NCI-H1048 (cell line): Measurements from ENCODE around the gene LONRF2.

Source experiments
- DNase-seq: peaks from one replicate; lab custom pipeline; 2025; lab: John Stamatoyannopoulos, UW

Gene LONRF2

GRCh38 chr2:100275200-100275589 lies 47.1 kb downstream of the LONRF2 start:
- no peak for DNase-seq

DNA sequence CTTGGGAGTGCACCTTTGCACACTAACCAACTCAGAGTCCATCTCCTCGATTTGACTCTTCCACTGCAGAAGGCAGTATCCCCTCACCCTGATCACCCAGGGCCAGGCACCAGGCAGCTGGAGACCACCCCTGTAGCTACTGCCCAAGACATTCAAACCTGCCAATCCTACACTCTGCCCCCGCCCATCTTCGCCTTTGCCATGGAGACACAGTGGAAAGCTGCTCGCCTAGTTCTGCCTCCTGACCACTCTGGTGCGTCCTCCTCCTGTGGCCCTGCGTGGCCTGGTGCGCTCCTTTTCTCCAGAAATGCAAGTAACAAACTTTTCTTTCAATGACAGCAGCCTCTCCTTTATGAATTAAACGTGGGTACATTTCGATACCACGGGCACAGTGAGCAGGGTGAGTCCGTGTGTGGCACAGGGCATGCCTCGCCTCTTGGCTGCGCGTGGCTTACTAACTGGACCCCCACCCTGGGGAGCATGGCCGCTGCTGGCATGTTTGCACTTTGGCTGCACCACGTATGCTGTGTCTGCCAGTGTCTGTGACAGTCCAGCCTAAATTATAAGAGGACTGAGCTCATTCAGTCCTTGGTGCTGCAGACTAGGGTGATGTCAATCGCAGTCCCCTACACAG lies 47.6 kb downstream of the LONRF2 start:
- DNase-seq = no peak

DNA sequence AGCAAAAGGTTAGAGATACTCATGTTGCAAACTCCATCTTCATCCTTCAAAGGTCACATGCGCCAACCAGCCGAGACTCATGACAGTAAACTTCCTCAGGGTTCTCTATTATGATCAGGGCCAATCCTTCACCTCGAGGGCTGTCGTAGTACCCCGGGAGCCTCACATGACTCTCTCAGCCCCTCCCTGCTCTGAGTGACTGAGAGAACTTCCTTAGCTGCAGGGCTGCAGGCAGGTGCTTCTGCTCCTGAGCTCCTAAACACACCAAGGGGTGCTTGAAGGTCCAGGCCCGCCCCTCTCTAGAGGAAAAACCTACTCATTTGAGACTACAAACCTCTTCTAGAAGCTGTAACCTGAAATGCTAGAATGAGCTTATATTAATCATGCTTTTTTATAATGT lies 48.2 kb downstream of the LONRF2 start:
- DNase-seq = no peak

DNA sequence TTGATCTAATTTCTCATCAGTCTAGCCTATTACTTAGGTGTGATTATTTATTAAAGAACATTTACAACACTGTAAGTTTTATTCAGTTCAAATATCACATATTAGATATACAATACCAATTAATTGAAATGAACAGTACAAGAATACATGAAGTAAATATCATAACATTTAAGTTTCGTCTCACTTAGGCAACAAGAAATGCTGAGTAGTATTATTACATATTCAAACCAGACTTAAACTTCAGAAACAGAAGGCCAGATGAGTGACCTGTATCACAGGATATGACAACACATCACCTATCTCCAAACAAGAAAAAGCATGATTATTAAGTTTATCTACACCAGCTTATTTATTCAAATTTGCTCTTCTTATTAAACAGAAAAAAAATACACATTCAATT lies 48.9 kb downstream of the LONRF2 start:
- DNase-seq = no peak

- DNase-seq = no peak
These were observed 49.4 kb downstream of the LONRF2 start for GRCh38 chr2:100272841-100273329.

GRCh38 chr2:100271210-100271609 lies 51.1 kb downstream of the LONRF2 start:
- DNase-seq = no peak

DNA sequence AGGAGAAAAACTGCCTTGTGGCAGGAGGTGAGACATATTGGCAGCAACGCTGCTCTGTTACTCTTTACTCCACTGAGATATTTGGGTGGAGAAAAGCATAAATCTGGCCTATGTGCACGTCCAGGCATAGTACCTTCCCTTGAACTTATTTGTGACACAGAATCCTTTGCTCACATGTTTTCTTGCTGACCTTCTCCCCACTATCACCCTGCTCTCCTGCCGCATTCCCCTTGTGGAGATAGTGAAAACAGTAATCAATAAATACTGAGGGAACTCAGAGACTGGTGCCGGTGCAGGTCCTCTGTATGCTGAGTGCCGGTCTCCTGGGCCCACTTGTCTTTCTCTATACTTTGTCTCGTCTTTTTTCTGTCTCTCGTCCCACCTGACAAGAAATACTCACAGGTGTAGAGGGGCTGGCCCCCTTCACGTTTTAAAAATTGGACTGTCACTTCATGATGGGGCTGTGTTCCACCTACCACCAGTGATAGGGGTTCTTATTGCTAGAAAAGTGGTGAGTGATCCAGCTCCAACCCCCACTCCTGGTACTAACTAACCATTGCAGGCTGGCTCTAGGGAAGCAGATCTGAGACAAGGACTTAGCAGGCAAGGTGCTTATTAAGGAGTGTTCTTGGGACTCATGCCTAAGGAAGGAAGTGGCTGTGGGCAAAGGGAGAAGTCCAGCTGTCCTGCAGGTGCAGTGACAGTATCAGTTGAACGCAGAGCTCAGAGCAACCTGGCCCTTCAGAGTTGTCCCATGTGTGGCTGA lies 51.7 kb downstream of the LONRF2 start:
- DNase-seq = no peak

DNA sequence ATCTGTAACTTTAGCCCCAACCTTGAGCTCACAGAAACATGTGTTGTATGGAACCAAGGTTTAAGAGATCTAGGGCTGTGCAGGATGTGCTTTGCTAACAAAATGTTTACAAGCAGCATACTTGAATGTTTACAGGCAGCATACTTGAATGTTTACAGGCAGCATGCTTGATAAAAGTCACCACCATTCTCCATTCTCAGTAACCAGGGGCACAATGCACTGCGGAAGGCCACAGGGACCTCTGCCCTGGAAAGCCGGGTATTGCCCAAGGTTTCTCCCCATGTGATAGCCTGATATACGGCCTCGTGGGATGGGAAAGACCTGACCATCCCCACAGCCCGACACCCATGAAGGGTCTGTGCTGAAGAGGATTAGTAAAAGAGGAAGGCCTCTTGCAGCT lies 52.4 kb downstream of the LONRF2 start:
- DNase-seq = no peak

DNA sequence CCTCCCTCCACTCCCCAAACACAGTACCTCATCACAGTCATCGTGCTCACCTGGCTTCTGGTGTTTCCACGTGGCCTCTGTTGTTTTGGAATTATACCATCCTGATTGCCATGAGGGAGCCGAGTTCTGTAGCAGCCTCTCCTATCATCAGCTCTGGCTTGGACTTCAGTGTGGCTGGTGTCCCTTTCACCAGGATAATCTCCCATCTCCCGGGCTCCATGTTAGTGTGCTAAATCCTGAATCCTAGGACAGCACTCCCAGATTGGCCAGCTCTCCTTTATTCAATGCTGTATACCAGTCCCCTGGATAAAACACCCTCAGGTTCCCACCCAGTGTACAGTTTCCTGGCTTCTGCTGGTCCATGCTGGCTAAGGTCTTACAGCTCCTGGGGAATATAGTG lies 53.3 kb downstream of the LONRF2 start:
- no peak for DNase-seq

- no peak for DNase-seq
These were observed 54.5 kb downstream of the LONRF2 start for GRCh38 chr2:100267751-100268150.

DNA sequence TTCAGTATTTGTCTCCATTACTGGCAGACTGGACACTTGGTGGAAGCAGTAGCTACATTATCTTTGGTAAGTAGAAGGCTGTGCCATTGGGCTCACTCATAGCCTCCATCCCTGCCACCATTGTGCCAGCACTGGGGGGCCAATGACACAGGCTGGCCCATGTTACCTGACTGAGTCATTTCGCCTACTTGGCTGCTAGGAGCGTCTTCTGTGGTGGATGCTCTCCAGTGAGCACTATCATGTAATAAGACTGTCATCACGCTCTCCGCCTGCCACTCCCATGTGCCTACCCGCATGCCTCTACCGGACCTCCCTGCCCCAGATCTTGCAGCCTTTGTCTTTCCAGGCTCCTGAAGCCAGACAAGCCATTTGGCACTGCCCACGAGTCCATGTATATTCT lies 56.2 kb downstream of the LONRF2 start:
- DNase-seq = no peak

GRCh38 chr2:100265226-100265625 lies 57.1 kb downstream of the LONRF2 start:
- DNase-seq = no peak

DNA sequence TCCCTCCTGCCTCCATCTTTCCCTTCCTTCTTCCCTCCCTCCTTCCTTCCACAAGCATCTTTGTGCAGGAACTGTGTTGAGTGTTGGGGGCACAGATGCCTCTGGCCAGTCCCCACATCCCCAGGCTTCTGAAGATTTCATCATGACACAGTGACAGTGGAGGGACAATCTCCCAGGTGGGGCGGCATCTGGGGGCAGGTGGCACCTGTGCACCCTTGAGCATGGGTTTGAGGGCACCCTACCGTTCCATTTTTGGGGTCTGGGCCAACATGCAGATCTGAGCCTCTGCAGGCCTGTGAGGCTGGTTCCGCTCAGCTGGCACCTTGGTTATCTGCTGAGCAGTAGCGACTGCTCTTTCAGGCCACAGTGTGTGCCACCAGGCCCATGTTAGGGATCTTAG lies 57.6 kb downstream of the LONRF2 start:
- no peak for DNase-seq

- no peak for DNase-seq
These were observed 58.2 kb downstream of the LONRF2 start for GRCh38 chr2:100264121-100264520.

DNA sequence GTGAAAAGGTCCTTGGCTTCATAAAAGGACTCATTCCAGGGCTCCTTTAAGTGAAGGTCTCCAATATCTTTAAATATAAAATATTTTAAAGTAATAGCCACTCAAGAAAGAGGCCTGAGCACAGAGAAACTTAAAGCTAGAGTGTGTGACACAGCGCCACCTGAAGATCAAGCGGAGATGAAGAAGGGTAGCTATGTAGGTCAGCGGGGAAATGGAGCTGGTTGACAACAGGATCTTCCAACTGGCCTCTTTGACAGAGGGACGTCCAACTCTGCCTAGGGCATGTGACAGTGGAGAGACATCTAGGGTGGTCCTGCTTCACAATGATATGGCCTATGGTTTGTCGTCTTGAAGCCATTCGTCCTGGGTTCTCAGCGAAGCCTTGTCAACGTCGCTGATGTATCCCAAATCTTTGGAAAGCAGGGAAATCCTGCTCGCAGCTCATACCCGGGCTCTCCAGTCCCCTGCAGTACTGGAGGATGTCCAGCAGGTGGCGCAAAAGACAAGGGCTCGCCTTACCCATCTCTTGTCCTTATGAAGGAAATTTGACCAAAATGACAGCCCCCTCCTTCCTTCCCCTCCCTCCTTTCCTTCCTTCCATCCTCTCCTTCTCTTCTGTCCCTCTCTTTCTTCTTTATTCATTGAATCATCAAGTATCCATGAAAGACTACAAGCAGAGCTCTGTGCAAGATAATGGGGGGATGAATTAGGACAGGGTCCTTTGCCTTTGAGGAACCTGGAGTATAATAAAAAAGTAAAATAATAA lies 59.6 kb downstream of the LONRF2 start:
- DNase-seq = peak; percentile 3

DNA sequence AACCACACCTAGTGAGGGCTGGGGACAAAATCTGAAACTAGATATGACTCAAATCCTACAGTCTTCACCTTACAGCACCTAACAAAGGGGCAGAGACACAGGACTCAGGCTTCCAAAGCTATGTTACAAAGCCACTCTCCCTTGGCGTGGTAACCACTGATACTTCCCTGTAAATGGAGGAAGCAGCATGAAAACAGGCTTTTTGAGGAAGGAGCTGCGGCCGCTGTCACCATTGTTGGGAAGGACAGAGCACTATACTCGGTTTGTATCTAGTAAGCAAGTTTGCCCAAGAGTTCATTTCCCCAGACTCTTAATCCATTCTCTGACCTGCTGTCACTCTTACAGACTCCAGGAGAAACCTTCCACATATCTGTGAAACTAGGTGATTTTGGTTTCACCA lies 60.3 kb downstream of the LONRF2 start:
- no peak for DNase-seq

DNA sequence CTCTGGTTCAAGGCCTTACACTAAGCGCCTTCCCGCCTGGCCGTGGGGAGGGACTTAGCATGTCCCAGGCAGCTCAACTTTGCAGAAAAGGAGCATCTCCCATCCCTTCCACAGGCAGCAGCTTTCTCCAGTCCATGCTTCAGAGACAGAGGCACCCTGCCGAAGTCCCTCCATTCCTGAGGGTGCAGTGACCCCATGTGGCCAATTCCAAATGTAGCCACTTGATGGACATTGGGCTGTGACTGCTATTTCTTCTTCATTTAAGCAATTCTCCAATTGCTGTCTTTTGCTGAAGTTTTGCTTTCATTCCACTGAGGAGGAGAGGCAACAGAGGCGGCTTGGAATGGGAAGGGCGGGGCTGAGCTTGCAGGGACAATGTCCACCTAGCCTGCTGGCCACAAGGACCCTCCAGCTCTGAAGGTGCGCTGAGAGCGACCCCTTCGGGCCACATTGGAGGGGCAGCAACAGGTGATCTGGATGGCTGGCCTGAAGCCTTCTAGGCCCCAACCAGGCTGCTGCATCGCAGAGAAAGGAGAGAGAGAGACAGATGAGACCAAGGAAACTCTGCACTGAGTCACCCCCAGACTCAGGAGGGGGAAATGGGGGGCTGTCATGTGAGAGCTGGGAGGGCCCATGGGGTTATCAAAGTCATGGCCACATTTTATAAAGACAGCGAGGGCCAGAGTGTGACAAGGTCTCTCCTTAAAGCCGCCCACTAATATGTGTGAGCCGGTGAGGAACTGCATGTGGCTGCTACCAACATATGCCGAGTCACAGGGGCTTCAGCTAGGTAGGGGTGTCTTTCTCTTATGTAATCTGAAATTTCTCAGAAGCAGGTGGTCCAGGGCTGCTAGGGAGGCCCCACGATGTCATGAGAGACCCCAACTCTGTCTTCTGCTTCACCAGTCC lies 61.3 kb downstream of the LONRF2 start:
- no peak for DNase-seq

DNA sequence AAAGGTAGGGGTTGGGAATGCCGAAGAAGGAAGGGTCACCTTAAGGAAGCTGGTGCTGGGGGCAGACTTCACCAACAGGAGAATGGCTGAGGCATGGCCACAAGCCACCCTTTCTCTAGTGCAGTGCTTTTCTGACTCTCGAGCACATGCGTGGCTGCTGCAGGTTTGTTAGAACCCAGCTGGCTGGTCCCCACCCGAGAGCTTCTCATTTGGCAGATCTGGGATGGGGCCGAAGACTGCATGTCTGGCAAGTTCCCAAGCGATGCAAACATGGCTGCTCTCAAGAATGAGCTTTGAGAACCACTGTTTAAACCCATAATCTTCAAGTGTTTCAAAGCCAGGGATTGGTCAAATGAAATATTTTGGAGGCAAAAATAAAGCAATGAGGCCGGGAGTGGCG lies 63.2 kb downstream of the LONRF2 start:
- no peak for DNase-seq

DNA sequence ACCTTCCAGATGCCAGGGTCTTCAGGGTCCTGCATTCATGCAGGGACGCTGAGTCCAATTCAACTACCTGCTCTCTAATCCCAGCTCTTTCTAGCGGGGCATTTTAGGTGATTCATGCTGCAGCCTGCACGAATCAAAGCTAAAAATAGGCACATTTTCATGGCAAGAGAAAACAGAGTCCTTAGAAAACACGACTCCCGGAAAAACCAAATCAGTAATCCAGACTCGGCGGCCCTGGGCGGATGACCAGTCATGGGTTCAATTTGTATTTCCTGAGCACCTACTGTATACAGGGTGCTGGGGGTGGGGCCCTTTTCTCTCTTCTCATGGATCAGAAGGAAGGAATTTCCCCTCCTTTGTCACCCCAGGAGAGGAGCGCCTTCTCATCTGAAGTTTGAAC lies 64.4 kb downstream of the LONRF2 start:
- DNase-seq = no peak

DNA sequence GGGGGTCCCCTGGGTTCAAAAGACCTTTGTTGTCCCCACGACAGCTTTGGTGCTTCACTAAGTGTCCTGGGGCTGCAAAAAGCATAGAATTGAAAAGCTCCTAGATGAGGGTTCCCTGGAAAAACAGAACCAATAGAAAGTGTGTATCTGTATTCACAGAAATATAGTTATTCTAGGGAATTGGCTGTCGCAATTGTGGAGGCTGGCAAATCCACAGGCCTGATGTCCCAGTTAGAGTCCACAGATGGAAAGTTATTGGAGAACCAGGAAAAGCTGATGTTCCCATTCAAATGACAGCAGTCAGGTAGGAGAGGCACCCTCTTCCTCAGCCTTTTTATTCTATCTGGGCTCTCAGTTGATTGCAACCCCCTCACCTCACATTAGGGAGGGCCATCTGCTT lies 65.5 kb downstream of the LONRF2 start:
- DNase-seq = no peak

DNA sequence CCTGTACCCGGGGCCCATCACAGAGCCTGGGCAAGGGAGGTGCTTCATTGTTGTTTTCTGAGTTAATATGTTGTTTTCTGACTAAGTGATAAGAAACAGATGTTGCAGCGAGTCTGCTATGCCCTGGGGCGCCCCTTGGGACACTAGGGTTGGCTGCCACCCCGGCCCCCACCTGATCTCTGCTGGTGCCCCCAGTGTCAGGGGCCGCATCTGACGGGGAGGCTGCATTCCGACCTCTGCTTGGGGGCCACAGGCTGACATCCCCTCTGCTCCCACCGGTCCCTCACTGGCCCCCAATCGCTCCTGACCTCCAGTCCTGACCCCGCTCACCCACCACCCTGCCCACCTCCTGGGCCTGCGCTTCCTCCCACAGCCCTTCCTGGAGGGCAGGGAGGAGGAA lies 65.9 kb downstream of the LONRF2 start:
- DNase-seq = no peak

DNA sequence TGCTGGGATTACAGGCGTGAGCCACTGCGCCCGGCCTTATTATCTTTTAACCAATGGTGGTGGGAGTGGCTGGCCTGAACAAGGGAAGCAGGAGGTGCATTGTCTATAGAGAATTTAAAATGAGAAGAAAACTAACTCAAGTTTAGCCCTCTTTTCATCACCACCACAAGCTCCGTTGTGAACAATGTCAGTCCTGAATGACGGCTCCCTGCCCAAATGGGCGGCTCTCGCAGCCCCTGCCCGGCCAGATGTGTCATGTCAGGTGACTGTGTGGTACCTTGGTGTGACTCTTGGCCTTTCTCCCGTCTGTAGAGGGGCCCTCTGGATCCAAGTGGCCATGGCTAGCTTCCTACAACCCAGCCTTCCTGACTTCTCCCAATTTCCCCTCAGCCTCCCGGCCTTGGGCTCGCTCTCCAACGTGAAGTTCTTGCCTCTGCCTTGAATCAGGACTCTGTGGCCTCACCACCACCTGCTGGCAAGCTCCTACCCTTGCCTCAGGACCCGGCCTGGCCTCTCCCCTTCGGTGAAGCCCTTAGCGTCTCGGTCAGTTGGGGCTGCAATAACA lies 67.6 kb downstream of the LONRF2 start:
- no peak for DNase-seq
